HG02981 (cell line): ENCODE data around the gene ZBTB7B.

Source experiments
- ATAC-seq: cut with Tn5 transposase; IDR thresholded peaks from one replicate; pipeline ENCODE4 v1.9.1; 2021; ENCODE audit warnings: mild to moderate bottlenecking, moderate library complexity; ENCODE audit not compliant: unreplicated experiment

Gene ZBTB7B

DNA sequence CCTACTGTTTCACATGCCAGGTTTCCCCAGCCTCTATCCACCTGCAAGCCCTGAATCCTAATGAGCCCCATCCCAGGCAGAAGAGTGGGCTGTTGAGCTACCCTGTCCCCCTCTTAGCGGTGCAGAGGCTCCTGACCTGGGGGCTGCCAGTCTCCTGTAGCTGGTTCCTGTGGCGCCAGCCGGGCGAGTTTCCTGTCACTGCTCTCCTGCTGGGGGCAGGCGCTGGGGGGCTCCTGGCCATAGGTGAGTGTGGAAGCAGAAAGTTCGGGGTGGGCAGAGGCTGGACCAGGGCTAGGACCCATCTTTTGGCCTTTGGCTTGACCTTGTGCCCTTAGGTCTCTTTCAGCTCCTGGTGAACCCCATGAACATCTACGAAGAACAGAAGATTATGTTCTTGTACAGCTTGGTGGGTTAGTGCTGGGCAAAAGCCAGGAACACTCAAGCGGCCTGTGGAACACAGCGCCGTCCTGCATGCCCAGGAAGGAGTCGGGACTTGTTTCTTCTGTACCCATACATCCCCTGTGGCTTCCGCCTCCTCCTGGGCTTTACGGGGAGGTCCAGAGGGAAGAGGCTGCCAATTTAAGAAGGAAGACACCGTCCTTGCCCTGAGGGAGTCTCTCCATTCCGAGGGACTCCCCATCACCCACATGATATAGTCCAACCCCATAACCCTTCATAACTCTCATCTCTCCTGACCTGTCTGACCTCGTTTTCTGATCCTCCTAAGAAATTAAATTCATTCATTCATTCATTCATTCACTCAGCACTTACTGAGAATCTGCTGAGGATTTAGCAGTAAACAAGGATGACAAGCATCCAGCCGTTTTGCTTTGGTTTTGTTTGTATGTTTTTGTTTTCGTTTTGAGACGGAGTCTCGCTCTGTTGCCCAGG, 32.0 kb downstream of the ZBTB7B start:
- ATAC-seq = no peak

DNA sequence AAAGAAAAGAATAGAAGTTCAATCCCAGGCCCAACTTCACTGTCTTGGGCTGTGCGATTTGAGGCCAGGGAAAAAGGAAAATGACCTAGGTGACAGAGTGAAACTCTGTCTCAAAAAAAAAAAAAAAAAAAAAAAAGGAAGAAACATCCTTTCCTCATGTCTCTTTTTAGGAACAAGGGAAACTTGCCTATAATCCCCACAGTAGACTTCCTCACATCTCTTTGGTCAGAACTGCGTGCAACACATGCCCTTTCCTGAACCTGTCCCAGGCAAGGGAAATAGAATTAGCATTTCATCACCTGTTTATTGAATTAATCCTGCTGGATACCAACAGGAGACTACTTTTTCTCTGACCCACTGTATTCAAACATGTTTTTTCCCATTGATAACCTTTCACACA, 33.3 kb downstream of the ZBTB7B start:
- ATAC-seq = no peak

DNA sequence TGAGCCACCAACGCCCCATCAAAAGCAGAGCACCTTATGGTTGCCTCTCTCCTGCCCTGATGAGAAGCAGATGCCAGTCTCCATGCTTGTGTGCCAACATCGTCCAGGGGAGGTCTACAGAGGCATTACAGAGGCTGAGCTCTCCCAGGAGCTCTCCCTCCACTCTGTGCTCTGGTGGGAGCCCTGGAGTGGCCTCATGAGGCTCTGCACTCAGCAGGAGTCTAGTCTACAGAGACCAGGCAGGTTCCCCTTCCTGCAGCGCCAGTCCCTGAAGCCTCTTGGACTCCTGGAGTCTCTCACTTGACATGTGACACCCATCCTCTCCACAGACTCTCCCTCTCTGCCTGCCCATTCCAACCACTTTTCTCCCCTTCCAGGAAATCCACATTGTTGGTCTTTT, 34.4 kb downstream of the ZBTB7B start:
- no peak for ATAC-seq

DNA sequence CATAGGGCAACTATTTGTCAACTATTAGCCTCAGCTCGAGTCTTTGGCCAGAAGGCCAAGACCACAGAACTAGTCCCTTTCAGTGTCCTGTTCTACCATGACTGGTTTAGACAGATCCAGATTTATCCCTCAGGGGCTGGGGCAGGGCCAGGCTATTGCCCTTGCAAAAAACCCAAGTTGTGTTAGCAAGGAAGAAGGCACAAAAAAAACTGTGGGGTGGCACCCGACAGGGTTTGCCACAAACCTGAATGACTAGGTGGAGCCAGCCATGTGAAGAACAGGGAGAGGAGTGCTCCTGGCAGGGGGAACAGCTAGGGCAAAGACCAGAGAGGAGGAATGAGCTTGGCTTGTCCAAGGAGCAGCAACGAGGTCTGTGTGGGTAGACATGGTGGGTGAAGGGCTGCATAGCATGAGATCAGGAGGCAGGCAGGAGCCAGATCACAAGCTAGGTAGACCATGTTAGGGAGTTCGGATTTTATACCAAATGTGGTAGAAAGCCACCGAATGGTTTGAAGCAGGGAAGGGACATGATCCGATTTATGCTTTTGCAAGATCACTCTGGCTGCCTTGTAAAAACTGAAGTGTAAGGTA, 35.3 kb downstream of the ZBTB7B start:
- no peak for ATAC-seq

DNA sequence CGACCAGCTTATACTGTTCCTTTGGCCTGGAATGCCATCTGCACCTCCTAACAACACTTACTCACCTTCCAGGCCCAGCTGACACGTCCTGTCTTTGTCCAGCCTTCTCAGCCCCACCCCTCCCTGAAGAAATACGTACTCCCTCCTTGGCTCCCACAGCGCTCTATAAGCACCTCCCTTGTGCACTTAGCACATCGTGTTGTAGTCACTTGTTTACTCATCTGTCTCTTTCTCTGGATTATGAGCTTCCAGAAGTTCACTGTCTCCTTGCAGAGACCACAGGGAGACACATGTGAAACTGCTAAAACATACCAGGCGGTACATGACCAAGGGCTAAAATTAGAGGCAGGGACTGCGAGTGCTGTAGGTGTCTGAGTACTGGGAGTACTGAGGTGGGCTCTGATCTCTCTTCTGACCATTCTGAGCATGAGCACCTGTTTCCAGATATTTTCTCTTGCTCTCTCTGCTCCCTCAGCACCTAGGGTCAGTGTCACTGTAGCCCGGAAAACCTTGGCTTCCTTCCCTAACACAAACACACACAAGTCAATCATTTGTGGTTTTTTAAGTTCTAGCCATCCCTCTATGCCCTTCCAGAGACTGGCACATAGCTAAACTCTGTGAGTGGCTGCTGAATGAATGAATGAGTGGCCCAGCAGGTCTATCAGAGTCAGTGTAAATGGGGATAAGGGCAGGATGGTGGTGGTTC, 36.2 kb downstream of the ZBTB7B start:
- no peak for ATAC-seq

DNA sequence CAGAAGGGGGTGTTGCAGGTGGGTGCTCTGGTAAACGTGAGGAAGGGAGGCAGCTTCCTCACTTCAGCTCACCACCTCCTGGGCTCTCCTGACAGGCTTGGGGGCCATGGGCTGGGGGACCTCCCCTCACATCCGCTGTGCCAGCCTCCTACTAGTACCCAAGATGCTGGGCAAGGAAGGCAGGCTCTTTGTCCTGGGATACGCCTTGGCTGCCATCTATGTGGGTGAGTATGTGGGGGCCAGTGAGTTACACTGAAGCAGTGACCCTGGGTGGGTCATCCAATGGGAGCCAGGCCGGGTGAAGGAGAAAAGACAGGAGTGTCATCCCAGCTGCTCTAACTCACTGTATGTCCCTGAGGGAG, 36.7 kb downstream of the ZBTB7B start:
- ATAC-seq = no peak

DNA sequence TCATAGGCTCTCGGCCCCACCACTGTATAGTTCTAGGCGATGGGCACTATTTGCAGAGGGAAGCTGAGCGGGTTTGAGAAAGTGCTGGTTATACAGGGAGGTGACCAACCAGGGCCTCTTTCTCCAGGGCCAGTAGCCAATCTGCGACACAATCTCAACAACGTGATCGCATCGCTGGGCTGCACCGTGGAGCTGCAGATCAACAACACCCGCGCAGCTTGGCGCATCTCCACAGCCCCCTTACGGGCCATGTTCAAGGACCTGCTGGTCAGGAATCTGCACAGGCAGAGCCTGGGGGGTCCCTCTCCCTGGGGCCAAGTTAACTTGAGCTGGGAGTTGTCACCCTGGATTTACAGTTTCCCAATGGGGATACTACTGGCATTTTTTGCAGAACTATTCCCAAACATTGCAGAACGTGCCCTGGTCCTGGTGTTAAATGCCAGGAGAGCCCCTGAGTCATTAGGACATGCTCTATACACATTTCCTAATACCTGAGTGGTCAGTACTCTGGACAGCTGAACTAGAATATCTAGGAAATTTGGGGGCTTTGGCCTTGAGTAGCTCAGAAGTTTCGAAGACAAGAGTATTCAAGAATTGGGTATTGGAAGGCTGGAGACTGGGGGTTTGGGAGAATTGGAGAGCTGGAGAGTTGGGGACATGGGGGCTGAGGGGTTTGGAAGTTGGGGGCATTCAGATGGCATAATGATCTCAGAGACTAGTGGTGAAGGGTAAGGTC, 37.9 kb downstream of the ZBTB7B start:
- no peak for ATAC-seq

DNA sequence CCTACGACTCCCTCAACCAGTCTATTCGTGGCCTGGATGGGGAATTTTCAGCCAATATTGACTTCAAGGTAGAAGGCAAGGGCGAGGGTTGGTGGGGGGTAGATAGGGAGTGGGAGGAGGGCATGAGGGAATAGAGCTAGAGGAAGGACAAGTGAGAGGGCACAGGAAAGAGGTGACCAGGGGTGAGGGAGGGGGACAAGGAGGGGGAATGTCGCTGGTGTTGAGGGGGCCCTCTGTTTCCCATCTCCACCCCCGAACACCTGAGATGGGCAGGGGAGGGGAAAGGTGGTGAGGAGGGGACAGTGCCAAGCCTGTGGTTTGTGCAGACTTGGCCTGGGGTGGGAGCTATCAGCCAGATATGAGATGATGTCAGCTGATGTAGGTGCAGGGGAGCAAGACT, 40.2 kb downstream of the ZBTB7B start:
- ATAC-seq = no peak

DNA sequence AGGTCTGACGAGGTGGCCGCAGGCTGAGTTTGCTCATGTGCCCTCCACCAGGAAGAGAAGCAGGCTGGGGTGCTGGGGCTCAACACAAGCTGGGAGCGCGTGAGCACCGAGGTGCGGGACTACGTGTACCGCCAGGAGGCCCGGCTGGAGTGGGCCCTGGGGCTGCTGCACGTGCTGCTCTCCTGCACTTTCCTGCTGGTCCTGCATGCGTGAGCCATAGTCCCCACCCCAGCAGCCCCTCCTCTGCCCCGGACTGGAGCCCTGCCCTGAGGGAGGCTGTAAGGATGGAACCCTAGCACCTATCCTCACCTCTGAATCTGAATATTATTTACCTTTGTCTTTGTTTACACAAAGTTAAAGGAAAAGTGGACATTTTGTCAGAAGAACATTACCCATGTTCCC, 40.7 kb downstream of the ZBTB7B start:
- ATAC-seq = no peak

DNA sequence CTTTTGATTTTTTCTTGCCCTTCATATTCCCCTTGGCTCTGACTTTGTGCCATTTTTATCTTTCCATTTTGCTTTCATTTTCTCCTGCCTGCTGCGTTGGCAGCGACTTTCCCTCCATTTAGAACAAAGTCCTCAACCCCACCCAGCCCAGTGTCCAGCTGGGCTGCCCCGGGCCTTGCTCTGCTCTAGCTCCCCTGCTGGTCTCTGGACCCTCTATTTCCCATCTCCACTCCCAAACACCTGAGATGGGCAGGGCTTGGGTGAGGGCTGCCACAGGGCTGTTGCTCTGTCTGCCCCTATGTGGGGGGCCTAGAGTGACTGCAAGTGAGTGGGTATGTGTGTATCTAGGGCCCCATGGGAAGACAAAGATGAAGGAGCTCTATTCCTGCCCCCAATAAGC, 41.2 kb downstream of the ZBTB7B start:
- no peak for ATAC-seq

DNA sequence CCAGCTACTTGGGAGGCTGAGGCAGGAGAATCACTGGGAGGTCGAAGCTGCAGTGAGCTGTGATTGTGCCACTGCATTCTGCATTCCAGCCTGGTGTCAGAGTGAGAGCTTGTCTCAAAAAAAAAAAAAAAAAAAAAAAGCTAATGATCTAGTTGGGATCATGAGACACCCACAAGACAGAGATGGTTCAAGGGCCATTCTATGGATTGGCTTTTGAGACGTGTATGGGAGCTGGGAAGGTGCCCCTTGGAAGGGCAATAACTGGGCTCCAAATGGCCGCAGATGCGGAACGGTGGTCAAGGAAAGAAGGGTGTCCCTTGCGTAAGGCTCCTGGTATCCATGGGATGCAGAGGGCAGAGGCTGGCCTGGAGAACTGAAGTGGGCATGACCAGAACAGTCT, 41.8 kb downstream of the ZBTB7B start:
- ATAC-seq = no peak

DNA sequence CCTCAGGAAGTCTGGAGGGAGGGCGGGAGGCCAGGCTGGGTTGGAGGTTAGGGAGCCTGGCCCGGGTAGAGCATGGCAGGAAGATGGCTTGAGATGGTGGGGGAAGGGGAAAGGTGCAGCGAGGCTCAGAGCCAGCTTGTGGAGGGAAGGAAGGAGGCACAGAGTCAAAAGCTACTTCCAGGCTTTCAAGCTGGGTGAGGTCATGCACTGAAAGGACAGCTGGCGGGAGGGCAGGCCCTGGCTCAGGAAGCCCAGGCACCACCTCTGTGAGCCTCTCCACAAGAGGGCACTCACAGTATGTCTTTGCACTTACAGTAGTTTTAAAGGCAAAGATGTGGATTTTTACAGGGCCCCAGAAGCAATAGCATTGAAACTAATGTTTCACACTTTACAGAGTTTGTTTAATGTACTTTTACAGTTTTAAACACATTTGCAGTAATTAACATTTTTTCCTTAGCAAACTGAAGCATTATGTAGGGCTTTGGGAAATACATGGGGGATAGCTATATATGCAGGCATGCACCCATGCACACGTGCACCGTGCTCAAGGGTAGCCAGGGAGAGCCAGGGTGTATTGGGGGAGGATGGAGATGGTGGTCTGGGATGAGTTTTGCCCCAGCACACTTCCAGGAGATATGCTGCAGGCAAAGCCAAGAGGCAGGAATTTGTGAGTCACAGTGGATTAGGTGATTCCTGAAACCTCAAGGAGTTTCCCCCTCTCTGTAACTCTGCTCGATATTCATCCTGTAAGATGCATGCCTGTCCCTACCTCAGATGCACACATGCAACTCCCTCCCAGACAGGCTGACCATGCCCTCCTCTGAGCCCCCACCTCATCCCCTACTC, 42.4 kb downstream of the ZBTB7B start:
- ATAC-seq = no peak

DNA sequence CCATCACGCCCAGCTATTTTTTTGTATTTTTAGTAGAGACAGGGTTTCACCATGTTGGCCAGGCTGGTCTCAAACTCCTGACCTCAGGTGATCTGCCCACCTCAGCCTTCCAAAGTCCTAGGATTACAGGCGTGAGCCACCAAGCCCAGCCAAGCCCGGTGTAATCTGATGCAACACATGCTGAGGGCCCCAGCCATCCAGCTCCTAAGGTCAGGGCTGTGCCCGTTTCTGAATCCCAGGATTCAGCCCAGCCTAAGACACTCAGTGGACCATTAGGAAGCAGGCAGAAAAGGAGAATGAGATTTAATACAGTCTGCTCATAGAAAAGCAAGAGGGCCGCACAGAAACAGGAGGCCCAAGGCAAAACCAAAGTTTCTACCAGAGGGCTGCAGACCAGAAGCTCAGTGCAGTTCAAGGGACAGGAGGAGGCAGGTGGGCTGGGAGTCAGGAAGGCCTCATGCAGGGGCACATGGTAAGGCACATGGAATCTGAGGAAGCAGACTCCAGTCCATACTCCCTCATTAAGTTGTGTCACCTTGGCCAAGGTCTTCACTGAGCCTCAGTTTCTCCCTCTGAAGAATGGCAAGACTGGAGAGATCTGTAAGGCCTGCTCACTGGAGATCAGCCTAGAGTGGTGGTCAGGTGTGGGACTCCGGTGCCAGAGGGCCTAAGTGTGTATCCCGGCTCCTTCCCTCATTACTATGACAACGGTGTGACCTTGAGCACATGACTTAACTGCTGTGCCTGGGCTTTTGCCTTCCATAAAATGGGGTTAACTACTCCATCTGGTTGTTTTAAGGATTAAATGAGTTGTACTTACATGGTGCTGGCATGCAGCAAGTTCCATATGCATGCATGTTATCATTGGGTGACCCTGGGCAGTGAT, 46.1 kb downstream of the ZBTB7B start:
- ATAC-seq = no peak

DNA sequence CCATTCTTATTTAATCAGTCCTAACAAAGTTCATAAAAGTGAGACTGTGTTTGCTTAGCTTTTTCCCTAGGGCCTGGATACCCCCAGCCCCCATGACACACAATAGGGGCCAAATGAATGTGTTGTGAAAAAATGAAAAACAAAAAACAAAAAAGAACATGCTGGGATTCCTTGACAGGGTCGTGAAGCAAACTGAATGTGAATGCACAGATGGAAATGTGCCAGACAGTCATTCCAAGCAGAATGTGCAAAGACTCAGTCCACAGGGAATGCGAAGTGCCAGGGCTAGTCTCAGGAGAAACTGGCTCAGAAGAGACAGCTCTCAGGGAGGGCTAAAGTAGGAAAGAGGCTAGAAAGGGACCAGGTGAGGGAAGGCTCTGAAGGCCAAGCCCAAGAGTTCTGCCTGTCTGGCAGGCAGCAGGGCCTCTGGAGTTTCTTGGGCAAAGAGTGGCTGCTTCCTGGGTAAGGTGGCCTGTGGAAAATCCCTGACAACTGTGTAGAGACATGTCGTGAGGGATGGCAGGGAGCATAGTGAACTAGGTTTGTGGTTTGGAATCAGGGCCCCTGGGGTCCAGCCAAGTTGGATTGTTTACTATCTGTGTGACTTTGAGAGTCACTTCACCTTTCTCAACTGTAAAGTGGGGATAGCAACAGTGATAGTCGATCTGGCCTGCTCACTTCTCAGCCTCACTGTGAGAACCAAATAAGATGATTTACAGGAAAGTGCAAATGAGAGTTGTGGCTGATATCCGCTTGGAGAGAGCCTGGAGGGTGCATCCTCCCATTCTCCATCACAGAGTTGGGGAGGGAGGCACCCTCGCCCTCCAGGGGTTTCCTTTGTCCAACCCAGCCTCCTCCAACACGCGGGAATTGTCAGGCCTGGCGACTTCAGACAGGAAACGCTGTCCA, 47.3 kb downstream of the ZBTB7B start:
- no peak for ATAC-seq

DNA sequence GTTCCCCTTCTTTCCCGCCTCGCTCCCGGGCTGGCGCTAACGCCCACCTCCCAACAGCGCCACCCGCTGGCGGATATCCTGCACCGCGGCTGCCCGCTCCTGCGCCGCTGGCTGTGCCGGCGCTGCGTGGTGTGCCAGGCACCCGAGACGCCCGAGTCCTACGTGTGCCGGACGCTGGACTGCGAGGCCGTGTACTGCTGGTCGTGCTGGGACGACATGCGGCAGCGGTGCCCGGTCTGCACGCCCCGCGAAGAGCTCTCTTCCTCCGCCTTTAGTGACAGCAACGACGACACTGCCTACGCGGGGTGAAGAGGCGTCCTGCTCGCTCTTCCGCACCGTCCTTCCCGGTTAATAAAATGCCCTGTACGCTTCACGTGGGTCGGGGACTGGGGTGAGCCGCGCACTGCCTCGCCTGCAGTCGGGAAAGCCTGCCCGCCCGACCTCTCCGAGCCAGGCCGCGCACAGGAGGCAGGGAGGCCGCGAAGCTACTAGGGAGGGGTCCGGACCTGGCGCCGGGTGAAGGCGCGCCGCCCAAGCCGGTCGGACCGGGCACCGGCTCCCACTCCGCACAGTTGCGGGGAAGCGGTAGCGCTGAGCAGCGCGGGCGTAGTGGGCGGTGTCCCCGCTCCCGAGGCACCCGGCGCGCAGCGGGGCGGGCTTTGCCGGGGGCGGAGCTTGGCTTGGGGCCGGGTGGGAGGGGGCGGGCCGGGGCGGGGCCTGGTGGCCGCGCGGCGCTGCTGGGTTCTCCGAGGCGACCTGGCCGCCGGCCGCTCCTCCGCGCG, 48.1 kb downstream of the ZBTB7B start, which contains the start of gene ADAM15:
ADAM15 (plus strand) TSS at position 757 of the 782 bp plus-strand sequence. CDS start 71 bp downstream, outside the sequence.
- peak; percentile 46 for ATAC-seq

DNA sequence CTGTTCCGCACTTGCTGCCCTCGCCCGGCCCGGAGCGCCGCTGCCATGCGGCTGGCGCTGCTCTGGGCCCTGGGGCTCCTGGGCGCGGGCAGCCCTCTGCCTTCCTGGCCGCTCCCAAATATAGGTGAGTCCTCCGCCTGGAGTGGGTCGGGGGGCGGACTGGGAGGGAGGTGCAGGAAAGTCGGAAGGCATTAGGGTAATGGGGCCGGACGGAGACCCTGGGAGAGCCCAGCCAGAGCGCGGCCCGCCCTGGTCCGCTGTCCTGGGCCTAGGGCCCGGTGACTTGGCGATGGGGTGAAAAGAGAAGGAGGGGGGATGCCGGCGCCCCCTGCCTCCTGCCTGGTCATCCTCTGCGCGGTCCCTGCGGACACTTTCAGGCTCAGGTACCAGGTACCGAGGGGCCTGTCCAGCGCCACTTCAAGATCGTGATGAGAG, 48.8 kb downstream of the ZBTB7B start:
- ATAC-seq = peak; percentile 1

DNA sequence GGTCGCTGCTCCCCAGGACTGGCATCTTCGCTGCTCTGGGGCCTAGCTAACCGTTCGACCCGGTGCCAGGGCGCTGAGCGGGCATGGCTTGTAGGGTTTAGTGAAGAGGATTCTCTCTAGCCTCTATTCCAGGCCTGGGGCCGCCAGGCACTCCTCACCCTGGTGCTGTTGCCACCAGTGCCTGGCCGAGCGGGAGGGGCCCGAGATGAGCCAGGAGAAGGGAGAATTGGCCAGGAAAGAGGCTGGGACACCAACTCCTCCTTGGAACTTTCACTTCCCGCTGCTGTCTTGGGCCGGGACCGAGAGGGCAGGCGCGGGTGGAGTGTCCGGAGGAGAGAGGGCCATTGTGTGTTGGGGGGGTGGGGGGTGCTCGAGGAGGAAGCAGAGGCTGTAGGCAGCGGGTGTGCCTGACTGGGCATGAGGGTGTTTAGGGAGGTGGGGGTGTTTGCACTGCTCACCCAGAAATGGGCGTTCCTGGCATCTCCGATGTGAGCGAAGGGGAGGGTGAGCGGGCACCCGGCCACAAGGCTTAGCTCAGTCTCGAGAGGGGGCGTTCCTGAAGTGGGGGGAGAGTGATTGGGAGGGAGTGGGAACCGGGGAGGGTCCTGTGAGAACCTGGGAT, 49.3 kb downstream of the ZBTB7B start:
- peak; percentile 4 for ATAC-seq
